HG03025 (cell line): ENCODE data around the gene SLC12A1.
"Not testable (repeated sequence)": the region's sequence is repeated elsewhere in the genome, so short reads cannot be mapped to it uniquely, and the experiment has no call there.

Experiments used
- ATAC-seq: cut with Tn5 transposase; IDR thresholded peaks from one replicate; pipeline ENCODE4 v1.9.1; 2021; ENCODE audit warnings: mild to moderate bottlenecking, moderate library complexity; ENCODE audit not compliant: unreplicated experiment, low FRiP score

The SLC12A1 gene

GRCh38 chr15:48300038-48300437, 93.9 kb downstream of the SLC12A1 start:
- ATAC-seq = no peak

GRCh38 chr15:48304398-48304797, 98.3 kb downstream of the SLC12A1 start:
- no peak for ATAC-seq

DNA sequence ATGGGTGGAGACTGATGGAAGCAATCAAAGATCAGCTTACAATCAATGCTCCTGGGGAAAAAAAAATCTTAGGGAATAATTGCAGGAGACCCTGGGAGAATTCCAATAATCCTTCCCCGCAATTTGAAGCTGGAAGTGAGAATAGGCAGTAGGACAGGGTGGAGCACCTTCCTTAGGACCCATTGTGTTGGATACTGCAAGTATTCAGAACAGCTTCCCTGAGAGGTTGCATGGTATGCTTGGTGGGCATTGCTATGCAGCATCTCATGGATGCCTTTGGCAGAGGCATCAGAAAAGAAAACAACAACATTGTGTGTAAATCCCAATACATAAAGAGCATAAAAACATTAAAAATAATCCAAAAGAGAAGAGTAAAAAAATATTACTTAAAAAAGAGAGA, 100.5 kb downstream of the SLC12A1 start:
- ATAC-seq = no peak

GRCh38 chr15:48307586-48307985, 101.5 kb downstream of the SLC12A1 start:
- ATAC-seq = no peak

- no peak for ATAC-seq
Observed at GRCh38 chr15:48309740-48310139, 103.6 kb downstream of the SLC12A1 start.

- ATAC-seq = no peak
Observed at GRCh38 chr15:48313216-48313615, 107.1 kb downstream of the SLC12A1 start.

DNA sequence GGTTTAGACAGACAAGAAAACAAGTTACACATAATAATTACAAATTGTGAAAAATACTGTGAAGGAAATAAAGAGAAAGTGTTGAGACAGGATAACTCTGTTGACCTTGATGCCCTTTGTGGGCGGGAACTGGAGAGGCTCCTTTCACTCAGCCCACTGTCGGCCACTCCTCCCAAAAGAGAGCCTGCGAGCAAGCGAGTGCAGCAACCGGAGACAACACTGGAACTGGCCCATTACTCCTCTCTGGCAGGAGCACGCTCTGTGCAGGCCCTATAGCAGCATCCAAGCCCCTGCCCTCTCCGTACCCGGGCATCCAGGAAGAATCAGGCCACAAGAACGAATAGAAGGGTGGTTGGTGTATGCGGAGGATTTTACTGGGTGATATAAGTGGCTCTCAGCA, 108.9 kb downstream of the SLC12A1 start:
- no peak for ATAC-seq

DNA sequence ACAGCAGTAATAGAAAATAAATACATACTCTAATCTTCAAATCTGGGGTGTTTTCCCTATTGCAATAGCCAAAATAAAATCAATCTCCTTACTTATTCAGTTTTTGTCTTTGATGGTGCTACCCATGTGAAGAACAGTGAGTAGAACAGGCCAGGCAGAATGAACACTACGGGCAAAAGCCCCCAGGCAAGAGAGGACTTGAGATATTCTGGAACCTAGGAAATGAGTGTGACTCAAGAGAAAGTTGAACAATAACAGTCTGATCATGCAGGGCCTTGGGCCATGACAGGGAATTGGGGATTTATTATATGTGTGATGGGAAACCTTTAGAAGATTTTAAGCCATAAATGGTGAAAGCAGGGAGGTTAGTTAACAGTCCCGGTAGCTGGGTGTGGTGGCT, 111.1 kb downstream of the SLC12A1 start:
- ATAC-seq = no peak

- ATAC-seq = no peak
Observed at GRCh38 chr15:48318131-48318530, 112.0 kb downstream of the SLC12A1 start.

GRCh38 chr15:48323294-48323693, 117.2 kb downstream of the SLC12A1 start:
- no peak for ATAC-seq

DNA sequence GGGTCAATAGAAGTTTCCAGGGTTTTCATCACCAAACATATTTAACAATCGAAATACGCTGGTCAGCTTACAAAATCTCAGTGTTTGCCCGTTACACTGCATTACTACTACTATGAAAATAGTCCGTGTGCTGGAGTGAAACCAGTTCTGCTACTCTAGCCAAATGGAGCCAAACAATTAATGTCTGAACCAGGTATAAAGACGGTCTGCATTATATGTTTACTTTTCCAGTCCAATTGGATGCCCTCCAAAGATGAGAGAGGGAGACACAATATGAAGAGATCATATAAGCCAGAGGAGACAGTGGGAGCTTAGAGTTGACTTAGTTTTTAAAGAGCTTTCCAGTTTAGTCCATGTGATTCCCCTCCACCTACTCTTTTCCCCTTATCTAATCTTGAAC, 118.8 kb downstream of the SLC12A1 start:
- no peak for ATAC-seq

GRCh38 chr15:48325400-48325799, 119.3 kb downstream of the SLC12A1 start:
- ATAC-seq = no peak

- ATAC-seq = not testable (repeated sequence)
Observed at GRCh38 chr15:48326180-48326579, 120.1 kb downstream of the SLC12A1 start.

- no peak for ATAC-seq
Observed at GRCh38 chr15:48330105-48330785, 124.1 kb downstream of the SLC12A1 start.

GRCh38 chr15:48330855-48331795, 125.0 kb downstream of the SLC12A1 start, which contains the start of gene DUT:
DUT (plus strand) TSS chr15:48331429; CDS start chr15:48331516, 87 bp downstream.
- ATAC-seq = peak; percentile 91

DNA sequence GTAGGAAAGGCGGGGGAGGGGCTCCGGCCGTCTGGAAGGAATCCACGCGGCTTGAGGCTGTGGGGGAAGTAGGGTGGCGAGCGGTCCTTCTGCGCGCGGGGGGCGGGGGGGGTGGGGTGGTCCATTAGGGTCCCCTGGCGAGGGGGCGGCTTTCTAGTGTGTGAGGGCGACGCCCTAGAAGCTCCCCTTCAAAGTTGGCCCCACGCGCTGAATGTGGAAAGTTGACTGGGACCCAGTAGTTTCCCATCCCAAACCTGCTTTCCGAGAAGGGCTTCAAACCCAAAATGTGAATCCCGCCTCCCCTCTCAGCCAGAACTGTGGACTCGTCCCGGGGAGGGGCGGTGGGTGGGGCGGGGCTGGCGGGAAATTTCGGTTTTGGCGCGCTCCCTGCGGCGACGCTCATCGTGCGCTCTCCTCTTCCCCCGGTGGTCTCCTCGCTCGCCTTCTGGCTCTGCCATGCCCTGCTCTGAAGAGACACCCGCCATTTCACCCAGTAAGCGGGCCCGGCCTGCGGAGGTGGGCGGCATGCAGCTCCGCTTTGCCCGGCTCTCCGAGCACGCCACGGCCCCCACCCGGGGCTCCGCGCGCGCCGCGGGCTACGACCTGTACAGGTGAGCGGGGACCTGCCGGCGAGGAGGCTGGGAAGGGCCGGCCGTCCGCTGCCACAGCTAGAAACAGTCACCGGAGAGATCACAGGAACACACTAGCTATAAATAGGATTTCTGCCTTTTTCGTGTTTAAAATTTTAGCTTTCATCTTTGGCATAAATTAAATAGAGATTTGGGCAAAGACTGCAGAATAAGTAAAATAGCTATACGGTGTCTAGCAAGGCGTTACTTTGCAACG, 125.9 kb downstream of the SLC12A1 start:
- ATAC-seq = peak; percentile 42

- no peak for ATAC-seq
Observed at GRCh38 chr15:48332642-48333034, 126.5 kb downstream of the SLC12A1 start.

DNA sequence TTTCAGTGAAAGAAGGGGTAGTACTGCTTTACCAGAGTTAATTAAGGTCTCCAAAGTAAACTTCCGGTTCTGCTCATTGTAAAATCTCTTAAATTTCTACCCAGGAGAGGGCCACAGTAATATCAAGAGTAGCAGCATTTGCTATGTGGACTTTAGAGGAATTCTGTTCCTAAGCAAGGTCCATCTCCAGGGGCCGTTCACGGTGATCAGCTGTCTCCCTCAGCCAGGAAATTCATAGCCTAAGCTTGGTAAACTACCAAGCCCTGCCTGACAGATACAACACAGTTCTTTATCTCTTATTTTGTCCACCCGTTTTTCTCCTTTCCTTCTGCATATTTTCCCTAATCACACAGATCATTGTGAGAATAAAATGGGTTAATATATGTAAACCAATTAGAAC, 127.4 kb downstream of the SLC12A1 start:
- no peak for ATAC-seq

- ATAC-seq = no peak
Observed at GRCh38 chr15:48334260-48334659, 128.2 kb downstream of the SLC12A1 start.

DNA sequence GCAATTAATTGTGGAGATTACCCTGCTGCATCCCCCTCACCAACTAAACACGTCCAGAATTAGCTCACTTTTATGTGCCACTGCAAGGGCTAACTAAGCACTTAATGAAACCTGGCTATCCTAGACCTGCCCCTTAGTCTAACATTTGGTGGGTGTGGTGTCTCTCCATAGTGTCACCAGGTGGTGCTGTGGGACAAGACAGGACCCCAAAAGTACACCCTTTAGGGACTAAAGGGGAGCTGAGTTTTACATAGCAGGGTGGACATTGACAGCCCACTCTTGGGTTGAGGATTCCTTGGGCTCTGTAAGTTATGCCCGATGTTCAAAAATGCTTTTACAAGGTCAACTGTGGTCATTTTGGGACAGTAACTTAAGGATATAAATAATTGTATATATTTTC, 130.8 kb downstream of the SLC12A1 start:
- ATAC-seq = no peak

DNA sequence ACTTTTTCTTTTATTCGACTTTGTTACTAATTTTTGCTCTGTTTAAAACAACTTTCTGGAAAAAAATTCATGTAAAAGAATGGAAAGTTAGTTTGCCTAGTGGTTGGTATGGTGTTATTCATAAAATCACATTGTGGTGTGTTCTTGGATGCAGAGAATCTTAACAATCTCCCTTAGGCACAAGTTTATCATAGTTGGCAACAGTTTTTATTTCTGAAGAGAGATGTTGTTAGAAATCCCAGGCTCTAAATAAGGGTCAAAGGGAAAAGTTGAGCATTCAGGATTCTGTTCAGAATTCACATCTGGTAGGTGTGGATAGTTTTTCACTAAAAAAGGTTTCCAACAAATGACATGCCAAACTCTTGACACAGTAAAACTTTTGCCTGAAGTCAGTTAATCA, 131.5 kb downstream of the SLC12A1 start:
- no peak for ATAC-seq
